Activated CD4-positive, alpha-beta T cell treated with anti-CD3 and anti-CD28 coated beads for 4 hours (primary cell): ENCODE measurements around the gene COL6A2.
"Not testable (repeated sequence)": the region's sequence is repeated elsewhere in the genome, so short reads cannot be mapped to it uniquely, and the experiment has no call there.

ENCODE experiments used
- DNase-seq, 2 donors: peaks; one replicate each; pipeline ENCODE4 v3.0.0-alpha.2; 2020

The COL6A2 gene

GRCh38 chr21:46061063-46061462 is 36.8 kb upstream of the COL6A2 start:
- DNase-seq = no peak

- DNase-seq = no peak
Observed at GRCh38 chr21:46061518-46061917, 36.4 kb upstream of the COL6A2 start.

- DNase-seq = no peak
Observed at GRCh38 chr21:46061950-46062349, 36.0 kb upstream of the COL6A2 start.

GRCh38 chr21:46062471-46063211 is 35.3 kb upstream of the COL6A2 start:
- no peak for DNase-seq

GRCh38 chr21:46063227-46063626 is 34.7 kb upstream of the COL6A2 start:
- no peak for DNase-seq

- DNase-seq = no peak
Observed at GRCh38 chr21:46063734-46064680, 33.9 kb upstream of the COL6A2 start.

GRCh38 chr21:46064870-46065214 is 33.1 kb upstream of the COL6A2 start:
- DNase-seq = no peak

- DNase-seq = no peak
Observed at GRCh38 chr21:46065215-46065913, 32.5 kb upstream of the COL6A2 start.

- DNase-seq = no peak
Observed at GRCh38 chr21:46065914-46066551, 31.9 kb upstream of the COL6A2 start.

GRCh38 chr21:46066591-46067331 is 31.2 kb upstream of the COL6A2 start:
- no peak for DNase-seq

- DNase-seq = no peak
Observed at GRCh38 chr21:46067505-46068201, 30.3 kb upstream of the COL6A2 start.

GRCh38 chr21:46068516-46069079 is 29.3 kb upstream of the COL6A2 start:
- no peak for DNase-seq

GRCh38 chr21:46069166-46069565 is 28.7 kb upstream of the COL6A2 start:
- DNase-seq = no peak

GRCh38 chr21:46069719-46070279 is 28.1 kb upstream of the COL6A2 start:
- DNase-seq = no peak

- DNase-seq = no peak
Observed at GRCh38 chr21:46071082-46071481, 26.8 kb upstream of the COL6A2 start.

- DNase-seq = not testable (repeated sequence)
Observed at GRCh38 chr21:46076724-46077123, 21.2 kb upstream of the COL6A2 start.

- DNase-seq = no peak
Observed at GRCh38 chr21:46077674-46078101, 20.2 kb upstream of the COL6A2 start.

- no peak for DNase-seq
Observed at GRCh38 chr21:46078322-46078977, 19.5 kb upstream of the COL6A2 start.

GRCh38 chr21:46078978-46079351 is 18.9 kb upstream of the COL6A2 start:
- no peak for DNase-seq
